ENCODE data around the gene CENATAC.
A peak's percentile ranks its signal among the peaks of the same experiment; 100 is the strongest.

CENATAC gene

GRCh38 chr11:118956094-118956846 lies 41.7 kb upstream of the CENATAC start, which contains the start of gene UPK2:
UPK2 (plus strand) TSS chr11:118956298; CDS start chr11:118956351, 53 bp downstream.
- H3K4me3 ChIP-seq (ENCODE audit: low read length, poor library complexity, severe bottlenecking), result no peak within 1 kb of the TSS
- H3K79me2 ChIP-seq (ENCODE audit: insufficient read depth, low read length), result no peaks in the 10 kb centered on the region
- no peaks in the 10 kb centered on the region for H4K20me1 ChIP-seq (ENCODE audit: insufficient read depth, low read length, poor library complexity, severe bottlenecking)
- H3K9me3 ChIP-seq (ENCODE audit: insufficient read depth, low read depth, low read length), result no peaks in the 10 kb centered on the region
- no peaks in the 10 kb centered on the region for H3K27me3 ChIP-seq (ENCODE audit: insufficient read depth, low read length, poor library complexity, severe bottlenecking)
- TF ChIP-seq CTCF (conservative IDR thresholded peaks at IDR 0.05; ENCODE audit: low read length) (peak; percentile 94), EZH2phosphoT487 (IDR thresholded peaks at IDR 0.05; ENCODE audit: borderline replicate concordance) (no peak)
- no peak within 1 kb of the TSS for H2AFZ ChIP-seq (ENCODE audit: low read length)
- H3K9me2 ChIP-seq (replicated peaks; ENCODE audit: low read depth, low read length), result no peaks in the 10 kb centered on the region
- no peaks in the 10 kb centered on the region for H3K36me3 ChIP-seq (ENCODE audit: insufficient read depth, low read length)
- H3K4me1 ChIP-seq (ENCODE audit: insufficient read depth, low read length, poor library complexity, severe bottlenecking), result no peaks in the 10 kb centered on the region
- no peaks in the 10 kb centered on the region for H3F3A ChIP-seq (ENCODE audit: low read depth)
- H3K4me2 ChIP-seq (ENCODE audit: low read depth, low read length, poor library complexity, severe bottlenecking), result no peak within 1 kb of the TSS
- no peak within 1 kb of the TSS for H3K9ac ChIP-seq (ENCODE audit: low read depth, low read length, poor library complexity, severe bottlenecking)

GRCh38 chr11:118956847-118957469 lies 41.0 kb upstream of the CENATAC start:
- no peak overlapping the region for H2AFZ ChIP-seq (ENCODE audit: low read length)
- H3K27me3 ChIP-seq (ENCODE audit: insufficient read depth, low read length, poor library complexity, severe bottlenecking), result no peaks in the 10 kb centered on the region
- no peaks in the 10 kb centered on the region for H3K9me2 ChIP-seq (replicated peaks; ENCODE audit: low read depth, low read length)

GRCh38 chr11:118957549-118957948 lies 40.4 kb upstream of the CENATAC start:
- Histone ChIP-seq H3K4me1 (ENCODE audit: insufficient read depth, low read length, poor library complexity, severe bottlenecking) (no peaks in the 10 kb centered on the region), H3K36me3 (ENCODE audit: insufficient read depth, low read length) (no peaks in the 10 kb centered on the region), H4K20me1 (ENCODE audit: insufficient read depth, low read length, poor library complexity, severe bottlenecking) (no peaks in the 10 kb centered on the region), H3K9me3 (ENCODE audit: insufficient read depth, low read depth, low read length) (no peaks in the 10 kb centered on the region), H3K4me2 (ENCODE audit: low read depth, low read length, poor library complexity, severe bottlenecking) (no peak overlapping the region), H3F3A (ENCODE audit: low read depth) (no peaks in the 10 kb centered on the region), H2AFZ (ENCODE audit: low read length) (no peak overlapping the region), H3K9ac (ENCODE audit: low read depth, low read length, poor library complexity, severe bottlenecking) (no peak overlapping the region), H3K4me3 (ENCODE audit: low read length, poor library complexity, severe bottlenecking) (no peak overlapping the region), H3K79me2 (ENCODE audit: insufficient read depth, low read length) (no peaks in the 10 kb centered on the region), H3K27me3 (ENCODE audit: insufficient read depth, low read length, poor library complexity, severe bottlenecking) (no peaks in the 10 kb centered on the region), H3K9me2 (replicated peaks; ENCODE audit: low read depth, low read length) (no peaks in the 10 kb centered on the region)
- TF ChIP-seq EZH2phosphoT487 (IDR thresholded peaks at IDR 0.05; ENCODE audit: borderline replicate concordance) (no peak), CTCF (conservative IDR thresholded peaks at IDR 0.05; ENCODE audit: low read length) (no peak)

More at GRCh38 chr11:118956847-118957469, 41.0 kb upstream of the CENATAC start:
- Histone ChIP-seq H3K4me3 (ENCODE audit: low read length, poor library complexity, severe bottlenecking) (no peak overlapping the region), H3F3A (ENCODE audit: low read depth) (no peaks in the 10 kb centered on the region), H3K4me1 (ENCODE audit: insufficient read depth, low read length, poor library complexity, severe bottlenecking) (no peaks in the 10 kb centered on the region), H3K9ac (ENCODE audit: low read depth, low read length, poor library complexity, severe bottlenecking) (no peak overlapping the region), H3K36me3 (ENCODE audit: insufficient read depth, low read length) (no peaks in the 10 kb centered on the region), H3K9me3 (ENCODE audit: insufficient read depth, low read depth, low read length) (no peaks in the 10 kb centered on the region), H4K20me1 (ENCODE audit: insufficient read depth, low read length, poor library complexity, severe bottlenecking) (no peaks in the 10 kb centered on the region), H3K79me2 (ENCODE audit: insufficient read depth, low read length) (no peaks in the 10 kb centered on the region), H3K4me2 (ENCODE audit: low read depth, low read length, poor library complexity, severe bottlenecking) (no peak overlapping the region)
- TF ChIP-seq CTCF (conservative IDR thresholded peaks at IDR 0.05; ENCODE audit: low read length) (no peak), EZH2phosphoT487 (IDR thresholded peaks at IDR 0.05; ENCODE audit: borderline replicate concordance) (no peak)
